ENCODE measurements around the gene SV2A. TPM values are rescaled to one million over a fixed set of nuclear protein-coding genes. Genes with fewer than 3 reads are reported as not detected.
"Not testable (repeated sequence)": the region's sequence is repeated elsewhere in the genome, so short reads cannot be mapped to it uniquely, and the experiment has no call there.

Gene SV2A
- total and polyA plus RNA-seq, 5 donors from 2014 or later = 0.91 to 3.3 (median 1.6) TPM

DNA sequence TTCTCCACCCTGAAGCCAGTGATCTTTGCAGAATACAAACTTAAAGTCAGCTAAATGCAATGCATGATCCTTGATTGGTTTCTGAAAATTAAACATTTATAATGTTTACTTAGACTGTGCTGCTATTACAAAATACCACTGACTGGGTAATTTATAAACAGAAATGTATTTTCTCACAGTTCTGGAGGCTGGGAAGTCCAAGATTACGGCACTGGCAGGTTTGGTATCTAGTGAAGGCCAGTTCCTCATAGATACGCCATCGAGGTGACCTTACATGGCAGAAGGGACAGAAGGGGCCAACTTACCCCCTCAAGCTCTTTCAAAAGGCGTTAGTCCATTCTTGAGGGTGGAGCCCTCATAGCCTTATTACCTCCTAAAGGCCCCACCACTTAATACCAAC, 21.1 kb downstream of the SV2A start:
- Mint-ChIP-seq H3K36me3 (no peaks in the 10 kb centered on the region), H3K27me3 (peaks cover 4% of the 10 kb centered on the region), H3K4me3 (no peak overlapping the region)

DNA sequence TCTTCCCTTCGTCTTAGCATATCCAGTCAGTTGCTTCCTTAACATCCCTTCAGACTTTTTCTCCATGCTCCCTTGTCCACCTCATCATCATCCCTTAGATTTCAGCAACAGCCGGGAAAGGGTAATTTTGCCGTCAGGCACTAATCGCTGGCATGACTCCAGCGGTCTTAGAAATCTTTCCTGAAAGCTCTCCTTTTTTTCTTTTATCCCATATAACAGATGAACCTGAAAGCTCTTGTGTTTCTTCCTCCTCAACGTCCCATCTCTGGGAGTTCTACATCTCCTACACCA, 28.7 kb downstream of the SV2A start:
- no peak for ATAC-seq (ENCODE audit: low read depth in 2 of 2)
- no peaks in the 10 kb centered on the region for H3K36me3 ChIP-seq (ENCODE audit: control insufficient read depth, insufficient read depth, low read length)
- H3K27ac ChIP-seq (ENCODE audit: insufficient read depth, low read length, poor library complexity, severe bottlenecking) = peak overlapping the region; percentile 95
- DNase-seq = no peak
- no peak overlapping the region for H3K27ac Mint-ChIP-seq
- no peaks in the 10 kb centered on the region for H3K27me3 Mint-ChIP-seq
- H3K9me3 ChIP-seq (ENCODE audit: control insufficient read depth in 2 of 2, low read length in 2 of 2) = no peaks in the 10 kb centered on the region
- no peaks in the 10 kb centered on the region for H3K27me3 ChIP-seq (ENCODE audit: control insufficient read depth, insufficient read depth, low read length)
- H3K4me3 ChIP-seq (ENCODE audit: low read depth, low read length) = peak overlapping the region; percentile 96
- H3K4me1 Mint-ChIP-seq = peaks cover 0 to 5% (median 2%) of the 10 kb centered on the region in 4 donors
- H3K36me3 Mint-ChIP-seq = no peaks in the 10 kb centered on the region
- H3K9me3 Mint-ChIP-seq = no peaks in the 10 kb centered on the region
- H3K4me1 ChIP-seq (ENCODE audit: control insufficient read depth, insufficient read depth, low read length, poor library complexity, severe bottlenecking) = peaks cover 22% of the 10 kb centered on the region
- no peak overlapping the region for H3K4me3 Mint-ChIP-seq

More for the DNA sequence above, 21.1 kb downstream of the SV2A start:
- no peak overlapping the region for H3K27ac ChIP-seq (ENCODE audit: insufficient read depth, low read length, poor library complexity, severe bottlenecking)
- H3K27me3 ChIP-seq (ENCODE audit: control insufficient read depth, insufficient read depth, low read length) = no peaks in the 10 kb centered on the region
- DNase-seq (no peak), ATAC-seq (ENCODE audit: low read depth in 2 of 2) (no peak)
- no peaks in the 10 kb centered on the region for H3K36me3 ChIP-seq (ENCODE audit: control insufficient read depth, insufficient read depth, low read length)
- no peak overlapping the region for H3K4me3 ChIP-seq (ENCODE audit: low read depth, low read length)
- no peak overlapping the region for H3K27ac Mint-ChIP-seq
- no peaks in the 10 kb centered on the region for H3K9me3 ChIP-seq (ENCODE audit: control insufficient read depth in 2 of 2, low read length in 2 of 2)
- H3K4me1 ChIP-seq (ENCODE audit: control insufficient read depth, insufficient read depth, low read length, poor library complexity, severe bottlenecking) = peaks cover 12% of the 10 kb centered on the region
- H3K4me1 Mint-ChIP-seq = peaks cover 7 to 23% (median 14%) of the 10 kb centered on the region in 4 donors
- peaks cover 0 to 4% (median 2%) of the 10 kb centered on the region in 7 donors for H3K9me3 Mint-ChIP-seq

DNA sequence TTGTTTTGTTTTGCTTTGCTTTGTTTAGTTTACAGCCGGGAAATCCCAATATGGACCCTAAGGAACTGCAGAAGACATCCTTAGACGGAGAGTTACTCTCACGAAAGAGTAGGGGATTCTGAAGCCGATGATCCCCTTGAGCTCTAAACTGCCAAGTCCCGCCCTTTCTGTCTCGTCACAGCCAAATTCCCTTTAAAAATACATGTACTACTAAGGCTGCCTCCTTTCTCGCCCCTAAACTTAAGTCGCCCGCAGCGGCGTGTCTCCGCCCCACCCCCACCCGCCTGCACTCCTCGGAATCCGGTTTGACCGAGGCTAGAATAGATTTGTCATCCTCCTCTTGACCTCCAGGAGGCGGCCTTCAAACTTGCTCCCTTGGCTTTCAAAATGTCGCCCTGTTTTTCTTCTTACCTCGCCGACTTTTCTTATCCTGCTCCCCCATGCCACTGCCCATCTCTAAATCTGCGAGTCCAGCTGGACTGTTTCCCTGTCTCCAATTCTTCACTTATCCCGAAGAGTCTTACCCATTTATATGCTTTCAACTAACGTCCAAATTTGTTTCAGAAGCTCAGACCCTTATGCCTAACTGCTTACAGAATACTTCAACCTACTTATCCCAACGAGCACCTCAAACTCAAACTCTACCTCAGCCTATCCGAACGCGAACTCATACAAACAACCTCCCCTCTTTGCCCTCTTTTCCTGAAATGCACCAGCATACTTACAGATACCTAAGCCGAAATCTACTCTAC, 29.2 kb downstream of the SV2A start:
- H3K4me1 Mint-ChIP-seq = peaks cover 0 to 5% (median 3%) of the 10 kb centered on the region in 4 donors
- H3K36me3 Mint-ChIP-seq = no peaks in the 10 kb centered on the region
- no peak overlapping the region for H3K4me3 Mint-ChIP-seq
- H3K9me3 Mint-ChIP-seq = no peaks in the 10 kb centered on the region
- H3K4me3 ChIP-seq (ENCODE audit: low read depth, low read length) = peak overlapping the region; percentile 96
- DNase-seq = peak in 2 of 3 donors; percentile 55 to 93
- ATAC-seq (ENCODE audit: low read depth in 2 of 2) = peak; percentile 3 to 6
- no peaks in the 10 kb centered on the region for H3K36me3 ChIP-seq (ENCODE audit: control insufficient read depth, insufficient read depth, low read length)
- H3K4me1 ChIP-seq (ENCODE audit: control insufficient read depth, insufficient read depth, low read length, poor library complexity, severe bottlenecking) = peaks cover 27% of the 10 kb centered on the region
- no peaks in the 10 kb centered on the region for H3K9me3 ChIP-seq (ENCODE audit: control insufficient read depth in 2 of 2, low read length in 2 of 2)
- no peaks in the 10 kb centered on the region for H3K27me3 Mint-ChIP-seq
- H3K27ac Mint-ChIP-seq = no peak overlapping the region
- peak overlapping the region; percentile 95 for H3K27ac ChIP-seq (ENCODE audit: insufficient read depth, low read length, poor library complexity, severe bottlenecking)
- H3K27me3 ChIP-seq (ENCODE audit: control insufficient read depth, insufficient read depth, low read length) = no peaks in the 10 kb centered on the region

- Histone ChIP-seq H3K4me1 (ENCODE audit: control insufficient read depth, insufficient read depth, low read length, poor library complexity, severe bottlenecking) (peaks cover 27% of the 10 kb centered on the region), H3K36me3 (ENCODE audit: control insufficient read depth, insufficient read depth, low read length) (no peaks in the 10 kb centered on the region), H3K27ac (ENCODE audit: insufficient read depth, low read length, poor library complexity, severe bottlenecking) (peak overlapping the region; percentile 95), H3K27me3 (ENCODE audit: control insufficient read depth, insufficient read depth, low read length) (no peaks in the 10 kb centered on the region), H3K4me3 (ENCODE audit: low read depth, low read length) (peak overlapping the region; percentile 96), H3K9me3 (ENCODE audit: control insufficient read depth in 2 of 2, low read length in 2 of 2) (no peaks in the 10 kb centered on the region)
- ATAC-seq (ENCODE audit: low read depth in 2 of 2) (peak; percentile 67 to 70), DNase-seq (peak; percentile 79 to 98 (median 94))
- Mint-ChIP-seq H3K27ac (no peak overlapping the region), H3K4me3 (no peak overlapping the region), H3K27me3 (no peaks in the 10 kb centered on the region), H3K9me3 (no peaks in the 10 kb centered on the region), H3K36me3 (no peaks in the 10 kb centered on the region), H3K4me1 (peaks cover 0 to 5% (median 4%) of the 10 kb centered on the region in 4 donors)
Observed at GRCh38 chr1:149887456-149888246, 30.0 kb downstream of the SV2A start.

- peaks cover 27% of the 10 kb centered on the region for H3K4me1 ChIP-seq (ENCODE audit: control insufficient read depth, insufficient read depth, low read length, poor library complexity, severe bottlenecking)
- DNase-seq; H3K9me3 Mint-ChIP-seq; H3K4me1 Mint-ChIP-seq; ATAC-seq (ENCODE audit: low read depth in 2 of 2); H3K36me3 ChIP-seq (ENCODE audit: control insufficient read depth, insufficient read depth, low read length); H3K27me3 ChIP-seq (ENCODE audit: control insufficient read depth, insufficient read depth, low read length); H3K27me3 Mint-ChIP-seq; H3K27ac Mint-ChIP-seq; H3K9me3 ChIP-seq (ENCODE audit: control insufficient read depth in 2 of 2, low read length in 2 of 2); H3K36me3 Mint-ChIP-seq; H3K4me3 Mint-ChIP-seq: not testable (repeated sequence)
- peak overlapping the region; percentile 96 for H3K4me3 ChIP-seq (ENCODE audit: low read depth, low read length)
- H3K27ac ChIP-seq (ENCODE audit: insufficient read depth, low read length, poor library complexity, severe bottlenecking) = peak overlapping the region; percentile 95
Observed at GRCh38 chr1:149887196-149887455, 30.5 kb downstream of the SV2A start.

DNA sequence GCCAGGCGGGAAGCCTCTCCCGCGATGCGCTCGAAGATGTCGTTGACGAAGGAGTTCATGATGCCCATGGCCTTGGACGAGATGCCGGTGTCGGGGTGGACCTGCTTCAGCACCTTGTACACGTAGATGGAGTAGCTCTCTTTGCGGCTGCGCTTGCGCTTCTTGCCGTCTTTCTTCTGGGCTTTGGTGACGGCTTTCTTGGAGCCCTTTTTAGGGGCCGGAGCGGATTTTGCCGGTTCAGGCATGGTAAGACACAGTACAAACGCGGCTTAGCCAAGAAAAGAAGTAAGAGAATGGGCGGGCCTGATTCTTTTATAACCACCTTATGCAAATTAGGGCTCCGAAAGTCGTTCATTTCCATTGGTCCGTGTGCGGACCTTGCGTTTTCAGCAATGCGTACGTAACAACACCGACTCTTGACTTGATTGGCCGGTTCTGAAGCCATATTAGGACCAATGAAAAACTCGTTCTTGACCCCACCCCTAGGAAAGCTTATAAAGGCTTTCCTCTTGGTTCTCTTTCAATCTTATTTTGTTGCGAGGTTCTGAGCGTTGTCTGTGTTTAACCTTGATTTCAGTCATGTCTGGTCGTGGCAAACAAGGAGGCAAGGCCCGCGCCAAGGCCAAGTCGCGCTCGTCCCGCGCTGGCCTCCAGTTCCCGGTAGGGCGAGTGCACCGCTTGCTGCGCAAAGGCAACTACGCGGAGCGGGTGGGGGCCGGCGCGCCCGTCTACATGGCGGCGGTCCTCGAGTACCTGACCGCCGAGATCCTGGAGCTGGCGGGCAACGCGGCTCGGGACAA, 31.0 kb downstream of the SV2A start:
- H3K27ac Mint-ChIP-seq = no peak overlapping the region

GRCh38 chr1:149886121-149886395, 31.6 kb downstream of the SV2A start:
- H3K27ac Mint-ChIP-seq; ATAC-seq (ENCODE audit: low read depth in 2 of 2): not testable (repeated sequence)

More for the DNA sequence above, 31.0 kb downstream of the SV2A start:
- Mint-ChIP-seq H3K4me1 (peaks cover 0 to 13% (median 8%) of the 10 kb centered on the region in 4 donors), H3K4me3 (no peak overlapping the region), H3K9me3 (no peaks in the 10 kb centered on the region), H3K36me3 (no peaks in the 10 kb centered on the region), H3K27me3 (no peaks in the 10 kb centered on the region)
- H3K36me3 ChIP-seq (ENCODE audit: control insufficient read depth, insufficient read depth, low read length) = no peaks in the 10 kb centered on the region
- H3K4me1 ChIP-seq (ENCODE audit: control insufficient read depth, insufficient read depth, low read length, poor library complexity, severe bottlenecking) = peaks cover 27% of the 10 kb centered on the region
- no peaks in the 10 kb centered on the region for H3K9me3 ChIP-seq (ENCODE audit: control insufficient read depth in 2 of 2, low read length in 2 of 2)
- peak overlapping the region; percentile 96 for H3K4me3 ChIP-seq (ENCODE audit: low read depth, low read length)
- ATAC-seq (ENCODE audit: low read depth in 2 of 2) (peak; percentile 76 to 78), DNase-seq (peak; percentile 84 to 98 (median 95))
- H3K27ac ChIP-seq (ENCODE audit: insufficient read depth, low read length, poor library complexity, severe bottlenecking) = peak overlapping the region; percentile 95
- no peaks in the 10 kb centered on the region for H3K27me3 ChIP-seq (ENCODE audit: control insufficient read depth, insufficient read depth, low read length)

More at GRCh38 chr1:149886121-149886395, 31.6 kb downstream of the SV2A start:
- H3K27me3 ChIP-seq (ENCODE audit: control insufficient read depth, insufficient read depth, low read length); H3K9me3 Mint-ChIP-seq; H3K27me3 Mint-ChIP-seq; H3K9me3 ChIP-seq (ENCODE audit: control insufficient read depth in 2 of 2, low read length in 2 of 2); H3K36me3 ChIP-seq (ENCODE audit: control insufficient read depth, insufficient read depth, low read length); H3K4me3 Mint-ChIP-seq; H3K36me3 Mint-ChIP-seq; DNase-seq: not testable (repeated sequence)
- H3K4me3 ChIP-seq (ENCODE audit: low read depth, low read length) = peak overlapping the region; percentile 96
- peak overlapping the region; percentile 95 for H3K27ac ChIP-seq (ENCODE audit: insufficient read depth, low read length, poor library complexity, severe bottlenecking)
- peaks cover 0 to 15% (median 9%) of the 10 kb centered on the region in 4 donors for H3K4me1 Mint-ChIP-seq
- peaks cover 27% of the 10 kb centered on the region for H3K4me1 ChIP-seq (ENCODE audit: control insufficient read depth, insufficient read depth, low read length, poor library complexity, severe bottlenecking)
